NB4 (cell line): ENCODE measurements around the gene A2M.

Experiments
- DNase-seq: peaks from one replicate; pipeline ENCODE4 v3.0.0; 2010; ENCODE audit warnings: low read depth
- H3K4me3 ChIP-seq: one replicate; pipeline ENCODE4 v1.5.1; 2011; ENCODE audit warnings: mild to moderate bottlenecking, low read depth, low read length, moderate library complexity
- CTCF ChIP-seq: IDR thresholded peaks from one replicate; pipeline ENCODE4 v1.5.1; 2012; ENCODE audit warnings: low read depth, low read length
- POLR2A ChIP-seq: IDR thresholded peaks from 2 replicates; pipeline ENCODE4 v1.6.1; 2011; ENCODE audit warnings: mild to moderate bottlenecking; ENCODE audit not compliant: insufficient read length; ENCODE audit errors: extremely low read depth
- TF ChIP-seq, protein P1 (sequence below): IDR thresholded peaks from 2 replicates; pipeline ENCODE4 v1.6.1; 2011; ENCODE audit warnings: low read depth, low read length

Gene A2M

GRCh38 chr12:9022592-9022991, 93.1 kb downstream of the A2M start:
- no peak for DNase-seq
- no peak overlapping the region for H3K4me3 ChIP-seq
- no peak for TF ChIP-seq CTCF
- TF ChIP-seq POLR2A = no peak
- TF ChIP-seq, protein P1, sequence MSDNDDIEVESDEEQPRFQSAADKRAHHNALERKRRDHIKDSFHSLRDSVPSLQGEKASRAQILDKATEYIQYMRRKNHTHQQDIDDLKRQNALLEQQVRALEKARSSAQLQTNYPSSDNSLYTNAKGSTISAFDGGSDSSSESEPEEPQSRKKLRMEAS = no peak
